Activated CD8-positive, alpha-beta T cell treated with anti-CD3 and anti-CD28 coated beads for 36 hours (primary cell): ENCODE measurements around the gene TCOF1. TPM values are rescaled to one million over a fixed set of nuclear protein-coding genes. Genes with fewer than 3 reads are reported as not detected.

Experiments used
- ATAC-seq: fragments of 200-7000 bp; cut with Tn5 transposase; one replicate; pipeline ENCODE4 v1.10.0; 2021; ENCODE audit warnings: mild to moderate bottlenecking, moderate library complexity
- CTCF ChIA-PET: fragments of 350-600 bp; sonication (Branson Sonifier 250); formaldehyde crosslinking; loops from one replicate; lab custom pipeline; 2021; ENCODE audit warnings: antibody characterized with exemption; lab: Charles Lee
- POLR2A ChIA-PET: fragments of 350-600 bp; sonication (Branson Sonifier 250); formaldehyde crosslinking; loops from one replicate; lab custom pipeline; 2021; ENCODE audit warnings: antibody characterized with exemption; lab: Charles Lee
- DNase-seq: peaks from one replicate; pipeline ENCODE4 v3.0.0-alpha.2; 2020
- H3K27ac Mint-ChIP-seq: one replicate; pipeline ENCODE4 v1.8.0; 2021; ENCODE audit warnings: mild to moderate bottlenecking, mixed read lengths
- H3K27me3 Mint-ChIP-seq: one replicate; pipeline ENCODE4 v1.8.0; 2021; ENCODE audit warnings: mixed read lengths
- H3K36me3 Mint-ChIP-seq: one replicate; pipeline ENCODE4 v1.8.0; 2021; ENCODE audit warnings: low read depth, mixed read lengths
- H3K4me1 Mint-ChIP-seq: one replicate; pipeline ENCODE4 v1.8.0; 2021; ENCODE audit warnings: low read depth, mixed read lengths
- H3K4me3 Mint-ChIP-seq: one replicate; pipeline ENCODE4 v1.8.0; 2021; ENCODE audit warnings: mild to moderate bottlenecking, moderate library complexity, mixed read lengths
- H3K9me3 Mint-ChIP-seq: one replicate; pipeline ENCODE4 v1.8.0; 2021; ENCODE audit warnings: mixed read lengths
- CTCF ChIP-seq: fragments of 200-600 bp; IDR thresholded peaks from one replicate; pipeline ENCODE4 v1.8.0; 2022; ENCODE audit warnings: antibody characterized with exemption, mild to moderate bottlenecking
- intact Hi-C: fragments of 100-400 bp; cut with micrococcal nuclease; formaldehyde crosslinking; loops from one replicate; pipeline ENCODE4 v1.10.0; 2022
- total RNA-seq, 2 experiments: library from RNA; stranded (reverse); gene quantifications; one replicate each; pipeline ENCODE4 v1.2.3, GENCODE V29; 2021

TCOF1 gene
- total RNA-seq, 2 experiments from 2014 or later = 114 to 117 TPM

DNA sequence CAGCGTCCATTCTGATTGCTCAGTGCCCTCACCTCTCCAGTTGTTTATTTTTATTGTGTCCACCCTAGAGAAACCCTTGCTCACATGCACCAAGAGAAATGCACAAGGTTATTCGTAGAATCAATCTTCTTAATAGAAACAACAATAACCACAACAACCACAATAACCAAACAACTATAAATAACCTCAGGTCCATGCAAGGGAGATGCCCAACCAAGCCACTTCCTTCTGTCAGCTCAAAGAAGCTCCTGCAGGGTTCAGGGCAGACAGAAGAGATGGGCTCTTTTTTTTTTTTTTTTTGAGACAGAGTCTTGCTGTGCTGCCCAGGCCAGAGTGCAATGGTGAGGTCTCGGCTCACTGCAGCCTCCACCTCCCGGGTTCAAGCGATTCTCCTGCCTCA, 14.9 kb upstream of the TCOF1 start:
- H3K27me3 Mint-ChIP-seq = peaks cover 2% of the 10 kb centered on the region
- DNase-seq = no peak
- no peak overlapping the region for H3K27ac Mint-ChIP-seq
- TF ChIP-seq CTCF = no peak
- H3K4me3 Mint-ChIP-seq = no peak overlapping the region
- intact Hi-C loops = no loop called here
- peaks cover 11% of the 10 kb centered on the region for H3K4me1 Mint-ChIP-seq
- CTCF ChIA-PET = no interaction called here
- POLR2A ChIA-PET = interaction anchor here (1.0 kb wide), 1 partner anchor 9 kb away, joined by 3 read pairs; no protein-coding TSS in a partner anchor
- H3K36me3 Mint-ChIP-seq = no peaks in the 10 kb centered on the region
- no peaks in the 10 kb centered on the region for H3K9me3 Mint-ChIP-seq
- no peak for ATAC-seq

- POLR2A ChIA-PET = interaction anchor here (1.6 kb wide), 1 partner anchor 17 kb away, joined by 5 read pairs; no protein-coding TSS in a partner anchor
- Mint-ChIP-seq H3K9me3 (no peaks in the 10 kb centered on the region), H3K36me3 (no peaks in the 10 kb centered on the region), H3K4me3 (no peak overlapping the region), H3K27ac (no peak overlapping the region), H3K27me3 (peaks cover 2% of the 10 kb centered on the region), H3K4me1 (peaks cover 11% of the 10 kb centered on the region)
- TF ChIP-seq CTCF = no peak
- ATAC-seq = no peak
- no peak for DNase-seq
- intact Hi-C loops = no loop called here
- CTCF ChIA-PET = interaction anchor here (1.1 kb wide), 1 partner anchor 72 kb away, joined by 4 read pairs; no protein-coding TSS in a partner anchor
These were observed 13.4 kb upstream of the TCOF1 start for GRCh38 chr5:150343994-150344631.

GRCh38 chr5:150345716-150346115, 11.8 kb upstream of the TCOF1 start:
- no peak for DNase-seq
- Mint-ChIP-seq H3K27me3 (peaks cover 2% of the 10 kb centered on the region), H3K36me3 (no peaks in the 10 kb centered on the region), H3K4me3 (no peak overlapping the region), H3K4me1 (peaks cover 15% of the 10 kb centered on the region), H3K27ac (no peak overlapping the region), H3K9me3 (no peaks in the 10 kb centered on the region)
- intact Hi-C loops = no loop called here
- ATAC-seq = no peak
- ChIA-PET CTCF (no interaction called here), POLR2A (no interaction called here)
- no peak for TF ChIP-seq CTCF

GRCh38 chr5:150346592-150346991, 10.9 kb upstream of the TCOF1 start:
- Mint-ChIP-seq H3K4me3 (no peak overlapping the region), H3K27ac (no peak overlapping the region), H3K36me3 (no peaks in the 10 kb centered on the region), H3K27me3 (peaks cover 2% of the 10 kb centered on the region), H3K9me3 (no peaks in the 10 kb centered on the region), H3K4me1 (peaks cover 15% of the 10 kb centered on the region)
- ChIA-PET CTCF (no interaction called here), POLR2A (no interaction called here)
- ATAC-seq = no peak
- DNase-seq = no peak
- intact Hi-C loops = no loop called here
- no peak for TF ChIP-seq CTCF

- TF ChIP-seq CTCF = no peak
- H3K9me3 Mint-ChIP-seq = no peaks in the 10 kb centered on the region
- H3K36me3 Mint-ChIP-seq = no peaks in the 10 kb centered on the region
- ChIA-PET POLR2A (no interaction called here), CTCF (no interaction called here)
- no peak overlapping the region for H3K27ac Mint-ChIP-seq
- DNase-seq = no peak
- H3K27me3 Mint-ChIP-seq = peaks cover 2% of the 10 kb centered on the region
- H3K4me1 Mint-ChIP-seq = peaks cover 15% of the 10 kb centered on the region
- ATAC-seq = no peak
- intact Hi-C loops = no loop called here
- no peak overlapping the region for H3K4me3 Mint-ChIP-seq
These were observed 10.5 kb upstream of the TCOF1 start for GRCh38 chr5:150347003-150347402.
